HFFc6 (cell line): ENCODE data around the gene TMC6. TPM values are rescaled to one million over a fixed set of nuclear protein-coding genes. Genes with fewer than 3 reads are reported as not detected.

ENCODE experiments used
- DNase-seq: peaks from one replicate; pipeline ENCODE4 v3.0.0-alpha.2; 2018
- H3K27ac Mint-ChIP-seq: 2 replicates; pipeline ENCODE4 v1.8.0; 2020; ENCODE audit warnings: mild to moderate bottlenecking, mixed read lengths
- H3K27me3 Mint-ChIP-seq: 2 replicates; pipeline ENCODE4 v1.8.0; 2021; ENCODE audit warnings: mild to moderate bottlenecking, moderate library complexity, mixed read lengths; ENCODE audit not compliant: insufficient read depth
- H3K36me3 Mint-ChIP-seq: 2 replicates; pipeline ENCODE4 v1.8.0; 2021; ENCODE audit warnings: low read depth, mixed read lengths
- H3K4me1 Mint-ChIP-seq: 2 replicates; pipeline ENCODE4 v1.8.0; 2020; ENCODE audit warnings: low read depth, mixed read lengths
- H3K4me3 Mint-ChIP-seq: 2 replicates; pipeline ENCODE4 v1.8.0; 2020; ENCODE audit warnings: mild to moderate bottlenecking, moderate library complexity, mixed read lengths
- H3K9me3 Mint-ChIP-seq: 2 replicates; pipeline ENCODE4 v1.8.0; 2020; ENCODE audit warnings: mild to moderate bottlenecking, mixed read lengths
- CTCF ChIP-seq: fragments of 200-600 bp; sonication (generic); IDR thresholded peaks from 2 replicates; pipeline ENCODE4 v1.5.0; 2021; ENCODE audit warnings: antibody characterized with exemption, mild to moderate bottlenecking
- total RNA-seq, 6 experiments: library from RNA; stranded (reverse); fragmentation: NEBNext Ultra II Directional; extraction: Animal tissue kit (Norgen Biotek cat#: 25700); gene quantifications; 2 replicates in 1 of 6; 3 replicates in 5 of 6; pipeline ENCODE4 v1.2.3, GENCODE V29; 2021

TMC6 gene
- total RNA-seq, 6 experiments from 2014 or later: 0.20 to 0.59 TPM; not detected in 4

- DNase-seq: no peak
- H3K4me1 Mint-ChIP-seq: no peaks in the 10 kb centered on the region
- H3K9me3 Mint-ChIP-seq: no peaks in the 10 kb centered on the region
- TF ChIP-seq CTCF: no peak
- H3K4me3 Mint-ChIP-seq: no peak overlapping the region
- peaks cover 13% of the 10 kb centered on the region for H3K27me3 Mint-ChIP-seq
- H3K27ac Mint-ChIP-seq: no peak overlapping the region
- H3K36me3 Mint-ChIP-seq: no peaks in the 10 kb centered on the region
These were observed 9.9 kb upstream of the TMC6 start for GRCh38 chr17:78138204-78139060.

GRCh38 chr17:78137392-78138203 is 9.0 kb upstream of the TMC6 start:
- no peak overlapping the region for H3K27ac Mint-ChIP-seq
- H3K36me3 Mint-ChIP-seq: no peaks in the 10 kb centered on the region
- no peak for DNase-seq
- peaks cover 15% of the 10 kb centered on the region for H3K27me3 Mint-ChIP-seq
- TF ChIP-seq CTCF: peak; percentile 67
- no peaks in the 10 kb centered on the region for H3K4me1 Mint-ChIP-seq
- no peak overlapping the region for H3K4me3 Mint-ChIP-seq
- H3K9me3 Mint-ChIP-seq: no peaks in the 10 kb centered on the region

- Mint-ChIP-seq H3K9me3 (no peaks in the 10 kb centered on the region), H3K4me1 (no peaks in the 10 kb centered on the region), H3K27me3 (peaks cover 15% of the 10 kb centered on the region), H3K36me3 (no peaks in the 10 kb centered on the region), H3K4me3 (no peak overlapping the region), H3K27ac (no peak overlapping the region)
- no peak for DNase-seq
- TF ChIP-seq CTCF: no peak
These were observed 7.4 kb upstream of the TMC6 start for GRCh38 chr17:78135858-78136500.

GRCh38 chr17:78134899-78135385 is 6.4 kb upstream of the TMC6 start:
- TF ChIP-seq CTCF: no peak
- no peak for DNase-seq
- H3K9me3 Mint-ChIP-seq: no peaks in the 10 kb centered on the region
- no peak overlapping the region for H3K4me3 Mint-ChIP-seq
- H3K36me3 Mint-ChIP-seq: no peaks in the 10 kb centered on the region
- peaks cover 18% of the 10 kb centered on the region for H3K27me3 Mint-ChIP-seq
- no peaks in the 10 kb centered on the region for H3K4me1 Mint-ChIP-seq
- H3K27ac Mint-ChIP-seq: no peak overlapping the region
